ENCODE results near the gene TMEM184B. TPM values are rescaled to one million over a fixed set of nuclear protein-coding genes. Genes with fewer than 3 reads are reported as not detected.

The TMEM184B gene
- total RNA-seq, 1 donor from 2014 or later: 118 TPM

GRCh38 chr22:38292694-38293093 lies 19.9 kb upstream of the TMEM184B start:
- Histone ChIP-seq H3K27ac (peak overlapping the region; percentile 36 to 40), H3K4me1 (no peaks in the 10 kb centered on the region), H3K9me3 (no peaks in the 10 kb centered on the region), H3K27me3 (no peaks in the 10 kb centered on the region), H3K36me3 (peaks cover 69 to 77% of the 10 kb centered on the region in 2 donors), H3K4me3 (no peak overlapping the region)
- intact Hi-C loops (cut with DNase I): no loop called here
- no peak for DNase-seq (ENCODE audit: low spot score in 2 of 2)
- no peak for TF ChIP-seq CTCF (IDR thresholded peaks at IDR 0.05)

DNA sequence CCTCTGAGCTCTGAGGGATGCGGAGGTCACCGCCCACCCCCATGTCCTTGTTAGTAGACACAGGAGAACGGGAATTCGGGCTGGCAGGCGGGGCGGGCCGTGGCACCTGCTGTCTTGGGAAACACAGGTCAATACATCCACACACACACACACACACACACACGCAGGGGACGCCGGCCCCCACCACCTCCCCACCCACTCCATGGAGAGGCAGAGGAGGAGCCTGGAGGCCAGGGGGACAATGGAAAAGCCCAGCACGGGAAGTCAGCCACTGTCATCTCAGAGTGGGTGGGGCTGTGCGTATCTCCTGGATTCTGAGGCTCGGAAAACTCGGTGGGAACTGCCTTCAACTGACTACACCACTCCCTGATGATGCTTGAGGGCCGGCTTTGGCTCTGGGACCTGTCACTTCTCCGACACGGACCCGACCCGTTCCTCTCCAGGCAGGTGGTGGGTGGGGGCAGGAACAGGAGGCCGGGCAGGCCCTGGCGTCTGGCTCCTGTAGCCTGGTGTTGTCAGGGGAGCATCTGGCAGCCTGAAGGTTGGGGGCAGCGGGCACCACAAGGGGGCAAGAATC lies 18.5 kb upstream of the TMEM184B start:
- intact Hi-C loops (cut with DNase I): no loop called here
- Histone ChIP-seq H3K27me3 (no peaks in the 10 kb centered on the region), H3K4me1 (no peaks in the 10 kb centered on the region), H3K9me3 (no peaks in the 10 kb centered on the region), H3K4me3 (no peak overlapping the region), H3K27ac (peak overlapping the region in 1 of 2 donors; percentile 18), H3K36me3 (peaks cover 55 to 67% of the 10 kb centered on the region in 2 donors)
- no peak for TF ChIP-seq CTCF (IDR thresholded peaks at IDR 0.05)
- DNase-seq (ENCODE audit: low spot score in 2 of 2): no peak

DNA sequence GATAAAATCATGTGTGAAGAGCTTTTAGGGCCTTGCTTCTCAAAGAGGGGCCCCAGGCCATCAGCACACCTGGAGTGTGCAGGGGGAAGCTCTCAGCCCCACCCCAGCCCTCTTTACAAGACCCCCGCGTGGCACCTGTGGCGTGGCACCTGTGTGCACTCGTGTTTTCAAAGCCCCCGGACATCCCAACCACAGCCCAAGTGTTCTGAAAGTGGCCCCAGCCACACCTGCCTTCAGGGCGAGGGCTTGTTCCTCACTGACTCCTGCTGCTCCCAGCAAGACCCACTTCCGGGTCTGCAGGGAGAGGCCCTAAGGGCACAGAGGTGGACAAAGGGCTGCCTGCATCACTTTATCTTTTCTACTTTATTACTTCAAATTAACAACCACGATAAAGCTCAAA lies 17.5 kb upstream of the TMEM184B start:
- Histone ChIP-seq H3K4me3 (no peak overlapping the region), H3K27ac (peak overlapping the region in 1 of 2 donors; percentile 12), H3K27me3 (no peaks in the 10 kb centered on the region), H3K9me3 (no peaks in the 10 kb centered on the region), H3K36me3 (peaks cover 46 to 57% of the 10 kb centered on the region in 2 donors), H3K4me1 (no peaks in the 10 kb centered on the region)
- no peak for TF ChIP-seq CTCF (IDR thresholded peaks at IDR 0.05)
- DNase-seq (ENCODE audit: low spot score in 2 of 2): no peak
- intact Hi-C loops (cut with DNase I): no loop called here

DNA sequence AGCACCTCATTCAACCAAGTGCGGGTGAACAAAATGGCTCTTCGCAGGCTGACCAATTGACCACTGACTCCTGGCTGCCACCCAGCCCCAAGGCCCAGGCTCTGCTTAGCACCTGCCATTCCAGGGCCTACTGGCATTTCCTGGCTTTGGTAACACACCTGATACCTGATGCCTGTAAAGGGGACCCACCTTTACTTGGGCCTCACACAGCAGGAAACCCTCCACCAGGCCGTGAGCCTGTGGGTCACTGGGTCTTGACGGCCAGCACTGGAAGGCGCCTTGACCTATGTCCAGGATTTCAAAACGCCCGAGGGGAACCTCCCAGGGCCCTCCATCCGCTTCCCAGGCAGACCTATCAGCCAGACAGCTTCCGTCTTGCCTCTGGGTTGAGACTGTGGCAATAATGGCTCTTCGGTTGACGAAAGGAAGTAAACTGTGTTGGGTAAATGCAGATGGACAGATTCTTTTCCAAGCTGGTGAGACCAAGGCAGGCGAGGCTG lies 16.8 kb upstream of the TMEM184B start:
- intact Hi-C loops (cut with DNase I): no loop called here
- Histone ChIP-seq H3K4me1 (peaks cover 0 to 3% of the 10 kb centered on the region in 2 donors), H3K4me3 (no peak overlapping the region), H3K27me3 (no peaks in the 10 kb centered on the region), H3K9me3 (no peaks in the 10 kb centered on the region), H3K27ac (peak overlapping the region in 1 of 2 donors; percentile 12), H3K36me3 (peaks cover 39 to 50% of the 10 kb centered on the region in 2 donors)
- no peak for DNase-seq (ENCODE audit: low spot score in 2 of 2)
- no peak for TF ChIP-seq CTCF (IDR thresholded peaks at IDR 0.05)

GRCh38 chr22:38286915-38287669 lies 14.3 kb upstream of the TMEM184B start:
- Histone ChIP-seq H3K27ac (no peak overlapping the region), H3K27me3 (no peaks in the 10 kb centered on the region), H3K36me3 (peaks cover 13 to 25% of the 10 kb centered on the region in 2 donors), H3K9me3 (no peaks in the 10 kb centered on the region), H3K4me1 (peaks cover 3 to 15% of the 10 kb centered on the region in 2 donors), H3K4me3 (no peak overlapping the region)
- intact Hi-C loops (cut with DNase I): no loop called here
- TF ChIP-seq CTCF (IDR thresholded peaks at IDR 0.05): no peak
- DNase-seq (ENCODE audit: low spot score in 2 of 2): no peak
